ENCODE data around the gene TOMM6. TPM values are rescaled to one million over a fixed set of nuclear protein-coding genes. Genes with fewer than 3 reads are reported as not detected.

TOMM6 gene
- total RNA-seq, 1 experiment from 2014 or later, result 142 TPM

DNA sequence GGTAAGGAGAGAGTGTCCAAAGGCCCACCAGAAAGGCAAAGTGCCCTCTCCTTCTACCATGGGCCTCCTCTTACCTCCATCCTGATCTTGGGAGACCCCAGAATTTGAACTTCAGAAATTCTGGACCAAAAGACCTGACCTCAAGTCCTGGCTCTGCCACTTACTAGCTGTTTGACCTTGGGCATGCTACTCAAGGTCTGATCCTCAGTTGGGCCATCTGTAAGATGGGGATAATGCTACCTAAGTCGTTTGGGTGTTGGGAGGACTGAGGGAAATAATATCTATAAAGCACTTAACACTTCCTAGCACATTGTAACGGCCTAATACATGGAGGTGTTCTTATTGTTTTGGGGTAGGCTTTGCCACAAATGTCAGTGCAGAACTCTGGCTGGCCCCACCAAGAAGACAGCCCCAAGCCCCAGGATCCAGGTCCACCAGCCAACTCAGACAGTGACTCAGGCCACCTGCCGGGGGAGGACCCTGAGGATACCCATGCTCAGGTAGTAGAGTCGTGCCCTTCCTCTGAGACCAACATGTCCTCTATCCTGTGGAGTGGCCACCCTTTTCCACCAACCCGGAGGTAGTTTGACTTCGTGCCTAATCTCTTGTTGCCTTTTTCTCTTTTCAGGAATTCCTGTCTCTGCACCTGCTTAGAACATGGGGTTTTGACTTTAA lies 4.3 kb upstream of the TOMM6 start:
- ChIA-PET CTCF (interaction anchor here (0.5 kb wide), 1 partner anchor 52 kb away, joined by 3 read pairs; no protein-coding TSS in a partner anchor), POLR2A (ENCODE audit: unreplicated experiment) (no interaction called here)
- no peaks in the 10 kb centered on the region for H3F3A ChIP-seq (ENCODE audit: low read length, unreplicated experiment)
- H3K9me2 ChIP-seq (replicated peaks; ENCODE audit: low read length), result no peaks in the 10 kb centered on the region
- H3K9ac ChIP-seq (ENCODE audit: low read length), result no peak overlapping the region
- H3K36me3 ChIP-seq (ENCODE audit: low read depth, low read length), result no peaks in the 10 kb centered on the region
- no TSS peak for BruUV-seq (replicated peaks)
- ATAC-seq (no peak), DNase-seq (no peak)
- no peak overlapping the region for H3K4me3 ChIP-seq (ENCODE audit: low read length)
- no peak overlapping the region for H3K4me2 ChIP-seq (ENCODE audit: low read length)
- peaks cover 22% of the 10 kb centered on the region for H3K4me1 ChIP-seq (ENCODE audit: insufficient read depth, low read length)
- H3K27me3 ChIP-seq (ENCODE audit: low read length), result no peaks in the 10 kb centered on the region
- intact Hi-C loops (cut with micrococcal nuclease), result loop anchor here (10.0 kb wide), 1 partner anchor 442 kb away; no protein-coding TSS in a partner anchor
- H2AFZ ChIP-seq (ENCODE audit: low read length), result no peak overlapping the region
- H3K79me2 ChIP-seq (ENCODE audit: low read length), result peaks cover 12% of the 10 kb centered on the region
- H4K20me1 ChIP-seq (ENCODE audit: low read length), result no peaks in the 10 kb centered on the region
- H3K27ac ChIP-seq (ENCODE audit: low read length), result no peak overlapping the region
- TF ChIP-seq EZH2phosphoT487 (IDR thresholded peaks at IDR 0.05; ENCODE audit: borderline replicate concordance, low read length), result no peak
- no peak for TF ChIP-seq CTCF (conservative IDR thresholded peaks at IDR 0.05; ENCODE audit: low read depth, low read length)
- no peak for TF ChIP-seq EZH2 (IDR thresholded peaks at IDR 0.05; ENCODE audit: low read length, unreplicated experiment)
- no peaks in the 10 kb centered on the region for H3K9me3 ChIP-seq (ENCODE audit: low read length)

GRCh38 chr6:41784581-41785171 lies 2.8 kb upstream of the TOMM6 start:
- no peaks in the 10 kb centered on the region for H3K27me3 ChIP-seq (ENCODE audit: low read length)
- ATAC-seq, result no peak
- peaks cover 8% of the 10 kb centered on the region for H3K36me3 ChIP-seq (ENCODE audit: low read depth, low read length)
- H4K20me1 ChIP-seq (ENCODE audit: low read length), result no peaks in the 10 kb centered on the region
- H2AFZ ChIP-seq (ENCODE audit: low read length), result no peak overlapping the region
- peaks cover 27% of the 10 kb centered on the region for H3K4me1 ChIP-seq (ENCODE audit: insufficient read depth, low read length)
- intact Hi-C loops (cut with micrococcal nuclease), result loop anchor here (5.0 to 10.0 kb wide), 3 partner anchors 153 to 440 kb away; no protein-coding TSS in a partner anchor
- TF ChIP-seq CTCF (conservative IDR thresholded peaks at IDR 0.05; ENCODE audit: low read depth, low read length) (no peak), EZH2phosphoT487 (IDR thresholded peaks at IDR 0.05; ENCODE audit: borderline replicate concordance, low read length) (no peak), EZH2 (IDR thresholded peaks at IDR 0.05; ENCODE audit: low read length, unreplicated experiment) (no peak)
- H3K4me2 ChIP-seq (ENCODE audit: low read length), result no peak overlapping the region
- no peak overlapping the region for H3K4me3 ChIP-seq (ENCODE audit: low read length)
- H3K27ac ChIP-seq (ENCODE audit: low read length), result no peak overlapping the region
- H3K9me3 ChIP-seq (ENCODE audit: low read length), result no peaks in the 10 kb centered on the region
- no peaks in the 10 kb centered on the region for H3K9me2 ChIP-seq (replicated peaks; ENCODE audit: low read length)
- no peak overlapping the region for H3K9ac ChIP-seq (ENCODE audit: low read length)
- no peak for DNase-seq
- no peaks in the 10 kb centered on the region for H3F3A ChIP-seq (ENCODE audit: low read length, unreplicated experiment)
- no TSS peak for BruUV-seq (replicated peaks)
- ChIA-PET POLR2A (ENCODE audit: unreplicated experiment) (no interaction called here), CTCF (no interaction called here)
- peaks cover 20% of the 10 kb centered on the region for H3K79me2 ChIP-seq (ENCODE audit: low read length)

DNA sequence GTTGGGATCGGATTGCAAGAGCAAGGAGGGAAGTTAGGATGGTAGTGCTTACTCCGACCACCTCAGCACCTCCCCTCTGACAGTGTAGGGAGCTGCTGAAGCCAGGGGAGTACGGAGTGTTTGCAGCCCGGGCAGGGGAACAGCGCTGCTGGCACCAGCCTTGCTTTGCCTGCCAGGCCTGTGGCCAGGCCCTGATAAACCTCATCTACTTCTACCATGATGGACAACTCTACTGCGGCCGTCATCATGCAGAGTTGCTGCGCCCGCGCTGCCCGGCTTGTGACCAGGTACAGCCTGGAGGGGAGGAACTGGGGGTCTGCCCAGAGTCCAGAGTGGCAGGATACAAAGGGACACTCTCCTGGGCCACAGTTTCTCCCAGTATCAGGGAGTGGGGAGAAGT lies 2.2 kb upstream of the TOMM6 start:
- Histone ChIP-seq H3K9me2 (replicated peaks; ENCODE audit: low read length) (no peaks in the 10 kb centered on the region), H2AFZ (ENCODE audit: low read length) (no peak overlapping the region), H3K9ac (ENCODE audit: low read length) (no peak overlapping the region), H3K4me3 (ENCODE audit: low read length) (no peak overlapping the region), H3F3A (ENCODE audit: low read length, unreplicated experiment) (no peaks in the 10 kb centered on the region), H3K79me2 (ENCODE audit: low read length) (peaks cover 21% of the 10 kb centered on the region), H3K27ac (ENCODE audit: low read length) (no peak overlapping the region), H4K20me1 (ENCODE audit: low read length) (no peaks in the 10 kb centered on the region), H3K4me1 (ENCODE audit: insufficient read depth, low read length) (peaks cover 27% of the 10 kb centered on the region), H3K36me3 (ENCODE audit: low read depth, low read length) (peaks cover 14% of the 10 kb centered on the region), H3K9me3 (ENCODE audit: low read length) (no peaks in the 10 kb centered on the region), H3K27me3 (ENCODE audit: low read length) (no peaks in the 10 kb centered on the region), H3K4me2 (ENCODE audit: low read length) (no peak overlapping the region)
- no peak for TF ChIP-seq EZH2 (IDR thresholded peaks at IDR 0.05; ENCODE audit: low read length, unreplicated experiment)
- no peak for TF ChIP-seq EZH2phosphoT487 (IDR thresholded peaks at IDR 0.05; ENCODE audit: borderline replicate concordance, low read length)
- TF ChIP-seq CTCF (conservative IDR thresholded peaks at IDR 0.05; ENCODE audit: low read depth, low read length), result no peak
- ChIA-PET POLR2A (ENCODE audit: unreplicated experiment) (no interaction called here), CTCF (no interaction called here)
- BruUV-seq (replicated peaks), result no TSS peak
- DNase-seq (no peak), ATAC-seq (no peak)
- intact Hi-C loops (cut with micrococcal nuclease), result loop anchor here (5.0 to 10.0 kb wide), 3 partner anchors 152 to 440 kb away; no protein-coding TSS in a partner anchor
